Tongue (tissue), 2 donors: ENCODE measurements around the gene CFAP20DC. TPM values are rescaled to one million over a fixed set of nuclear protein-coding genes. Genes with fewer than 3 reads are reported as not detected.
"Not testable (repeated sequence)": the region's sequence is repeated elsewhere in the genome, so short reads cannot be mapped to it uniquely, and the experiment has no call there.

ENCODE experiments used
- DNase-seq: peaks from one replicate; pipeline ENCODE4 v3.0.0-alpha.2; 2015
- total RNA-seq: library from RNA; depleted of rRNA; stranded (reverse); fragments of >200 nt; gene quantifications from one replicate; pipeline ENCODE4 v1.2.3, GENCODE V29; 2014

The CFAP20DC gene
- total RNA-seq, 1 donor from 2014 or later = 4.2 TPM

GRCh38 chr3:58867621-58868020 is 182.2 kb downstream of the CFAP20DC start:
- no peak for DNase-seq

GRCh38 chr3:58866079-58866478 is 183.7 kb downstream of the CFAP20DC start:
- no peak for DNase-seq

- no peak for DNase-seq
Measured at GRCh38 chr3:58864480-58864879, 185.3 kb downstream of the CFAP20DC start.

GRCh38 chr3:58863206-58863605 is 186.6 kb downstream of the CFAP20DC start:
- no peak for DNase-seq

GRCh38 chr3:58861551-58861950 is 188.3 kb downstream of the CFAP20DC start:
- DNase-seq = no peak

- DNase-seq = peak; percentile 24
Measured at GRCh38 chr3:58858126-58858525, 191.7 kb downstream of the CFAP20DC start.

GRCh38 chr3:58857402-58857801 is 192.4 kb downstream of the CFAP20DC start:
- DNase-seq = no peak

GRCh38 chr3:58848826-58849225 is 201.0 kb downstream of the CFAP20DC start:
- DNase-seq = no peak

- DNase-seq = not testable (repeated sequence)
Measured at GRCh38 chr3:58842050-58842747, 207.6 kb downstream of the CFAP20DC start.

- DNase-seq = no peak
Measured at GRCh38 chr3:58840949-58841348, 208.9 kb downstream of the CFAP20DC start.

- DNase-seq = no peak
Measured at GRCh38 chr3:58839964-58840363, 209.9 kb downstream of the CFAP20DC start.

- DNase-seq = no peak
Measured at GRCh38 chr3:58839187-58839586, 210.6 kb downstream of the CFAP20DC start.

- no peak for DNase-seq
Measured at GRCh38 chr3:58837856-58838255, 212.0 kb downstream of the CFAP20DC start.

GRCh38 chr3:58837141-58837843 is 212.5 kb downstream of the CFAP20DC start:
- no peak for DNase-seq

- no peak for DNase-seq
Measured at GRCh38 chr3:58835086-58835485, 214.7 kb downstream of the CFAP20DC start.

GRCh38 chr3:58833491-58833890 is 216.3 kb downstream of the CFAP20DC start:
- peak; percentile 58 for DNase-seq

- DNase-seq = no peak
Measured at GRCh38 chr3:58829321-58830000, 220.4 kb downstream of the CFAP20DC start.

- no peak for DNase-seq
Measured at GRCh38 chr3:58824777-58825176, 225.0 kb downstream of the CFAP20DC start.

GRCh38 chr3:58824285-58824684 is 225.5 kb downstream of the CFAP20DC start:
- DNase-seq = peak; percentile 85

GRCh38 chr3:58806551-58807244 is 243.1 kb downstream of the CFAP20DC start:
- DNase-seq = not testable (repeated sequence)

GRCh38 chr3:58804914-58805313 is 244.9 kb downstream of the CFAP20DC start:
- no peak for DNase-seq

- DNase-seq = no peak
Measured at GRCh38 chr3:58801541-58801940, 248.3 kb downstream of the CFAP20DC start.

- DNase-seq = no peak
Measured at GRCh38 chr3:58800940-58801339, 248.9 kb downstream of the CFAP20DC start.
